ENCODE data around the gene KIAA1755.

- TF ChIP-seq CTCF (conservative IDR thresholded peaks at IDR 0.05; ENCODE audit: low read depth, low read length): no peak
- no peak for TF ChIP-seq POLR2A (IDR thresholded peaks at IDR 0.05; ENCODE audit: low read depth, low read length)
- no peak for TF ChIP-seq RAD21 (IDR thresholded peaks at IDR 0.05; ENCODE audit: low read length)
- TF ChIP-seq ELK1 (IDR thresholded peaks at IDR 0.05; ENCODE audit: borderline replicate concordance, low read depth, low read length): no peak
- TF ChIP-seq RFX5 (IDR thresholded peaks at IDR 0.05; ENCODE audit: low read depth, low read length): no peak
- TF ChIP-seq MAFK (IDR thresholded peaks at IDR 0.05; ENCODE audit: low read depth, low read length): no peak
- no peak for TF ChIP-seq CHD1 (IDR thresholded peaks at IDR 0.05; ENCODE audit: low read depth, low read length)
Observed at GRCh38 chr20:38295811-38296210, 35.3 kb upstream of the KIAA1755 start.

All from IMR-90 (cell line).